ENCODE results near the gene SH3RF3. TPM values are rescaled to one million over a fixed set of nuclear protein-coding genes. Genes with fewer than 3 reads are reported as not detected.

SH3RF3 gene
- total RNA-seq, 4 donors from 2014 or later, result 2.8 to 5.7 (median 3.0) TPM

DNA sequence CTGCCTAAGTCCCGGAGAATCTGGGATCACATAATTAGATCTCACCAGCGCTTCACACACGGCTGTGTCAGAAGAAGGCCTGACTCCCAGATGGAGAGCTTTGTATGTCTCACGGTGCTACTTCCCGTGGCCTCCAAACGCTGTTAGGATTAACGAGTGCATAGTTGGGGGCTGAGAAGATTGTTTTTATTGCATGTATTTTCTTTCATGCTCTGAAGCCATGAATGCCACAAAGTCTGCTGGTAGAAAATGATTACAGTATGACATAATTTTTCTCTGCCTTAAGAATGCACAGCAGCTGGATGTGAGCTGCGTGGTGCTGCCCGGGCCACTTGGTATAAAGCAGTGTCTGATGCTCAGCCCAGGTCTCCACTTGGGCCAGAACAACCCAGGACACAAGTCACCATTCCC lies 318.3 kb downstream of the SH3RF3 start:
- no peak for DNase-seq
- H3K36me3 ChIP-seq, result no peaks in the 10 kb centered on the region
- intact Hi-C loops (cut with DNase I; ENCODE audit: low total_unique reads), result loop anchor here (5.0 kb wide), 1 partner anchor 275 kb away; no protein-coding TSS in a partner anchor
- in situ Hi-C loops (cut with MboI; ENCODE audit: low sequenced_read_pairs in 4 of 4), result no loop called here
- no peaks in the 10 kb centered on the region for H3K9me3 ChIP-seq
- no peak overlapping the region for H3K4me3 ChIP-seq
- no peaks in the 10 kb centered on the region for H3K27me3 ChIP-seq
- TF ChIP-seq CTCF (IDR thresholded peaks at IDR 0.05 in 4 of 5, conservative IDR thresholded peaks at IDR 0.05 in 1 of 5) (no peak), POLR2A (IDR thresholded peaks at IDR 0.05) (no peak)
- peak overlapping the region in 1 of 4 donors; percentile 38 for H3K27ac ChIP-seq
- no peak for ATAC-seq
- H3K4me1 ChIP-seq, result peaks cover 37 to 52% of the 10 kb centered on the region in 2 donors

DNA sequence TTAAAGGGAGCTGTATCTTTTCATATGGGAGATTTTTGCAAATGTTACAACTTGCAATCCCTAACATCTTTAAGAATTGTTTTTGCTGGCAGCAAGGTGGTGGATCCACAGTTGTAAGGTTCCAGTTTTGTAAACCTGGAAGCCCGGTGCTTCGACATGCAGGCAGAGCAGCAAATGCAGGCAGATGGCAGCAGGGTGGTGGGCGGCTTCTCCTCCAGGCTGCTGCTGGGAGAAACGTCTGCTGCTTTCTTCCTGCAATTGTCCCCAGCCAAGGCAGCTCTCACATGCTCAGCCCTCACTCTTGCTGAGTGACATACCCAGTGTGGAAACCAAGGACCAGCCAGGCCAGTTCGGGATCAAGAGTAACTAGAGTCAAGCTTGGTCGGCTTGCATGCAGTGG lies 318.8 kb downstream of the SH3RF3 start:
- TF ChIP-seq POLR2A (IDR thresholded peaks at IDR 0.05) (no peak), CTCF (IDR thresholded peaks at IDR 0.05 in 4 of 5, conservative IDR thresholded peaks at IDR 0.05 in 1 of 5) (no peak)
- H3K27ac ChIP-seq, result no peak overlapping the region
- in situ Hi-C loops (cut with MboI; ENCODE audit: low sequenced_read_pairs in 4 of 4) (no loop called here), intact Hi-C loops (cut with DNase I; ENCODE audit: low total_unique reads) (loop anchor here (5.0 kb wide), 1 partner anchor 275 kb away; no protein-coding TSS in a partner anchor)
- H3K36me3 ChIP-seq, result no peaks in the 10 kb centered on the region
- H3K9me3 ChIP-seq, result no peaks in the 10 kb centered on the region
- ATAC-seq, result no peak
- H3K4me3 ChIP-seq, result no peak overlapping the region
- H3K4me1 ChIP-seq, result peaks cover 40 to 54% of the 10 kb centered on the region in 2 donors
- no peak for DNase-seq
- H3K27me3 ChIP-seq, result no peaks in the 10 kb centered on the region

DNA sequence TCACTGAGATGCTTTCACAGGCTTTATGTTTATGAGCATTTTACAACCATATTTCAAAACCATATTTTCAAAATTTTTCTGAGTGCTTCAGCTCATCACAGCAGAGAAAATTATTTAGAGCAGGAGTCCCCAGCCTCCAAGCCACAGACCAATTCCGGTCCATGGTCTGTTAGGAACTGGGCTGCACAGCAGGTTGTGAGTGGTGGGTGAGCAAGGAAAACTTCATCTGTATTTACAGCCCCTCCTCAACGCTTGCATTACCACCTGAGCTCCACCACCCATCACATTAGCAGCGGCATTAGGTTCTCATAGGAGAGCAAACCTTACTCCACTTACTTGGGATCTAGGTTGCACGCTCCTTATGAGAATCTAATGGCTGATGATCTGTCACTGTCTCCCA lies 319.2 kb downstream of the SH3RF3 start:
- no peak overlapping the region for H3K27ac ChIP-seq
- peaks cover 40 to 54% of the 10 kb centered on the region in 2 donors for H3K4me1 ChIP-seq
- TF ChIP-seq POLR2A (IDR thresholded peaks at IDR 0.05) (no peak), CTCF (IDR thresholded peaks at IDR 0.05 in 4 of 5, conservative IDR thresholded peaks at IDR 0.05 in 1 of 5) (no peak)
- no peaks in the 10 kb centered on the region for H3K36me3 ChIP-seq
- DNase-seq, result no peak
- no peaks in the 10 kb centered on the region for H3K9me3 ChIP-seq
- H3K27me3 ChIP-seq, result no peaks in the 10 kb centered on the region
- intact Hi-C loops (cut with DNase I; ENCODE audit: low total_unique reads) (loop anchor here (5.0 kb wide), 1 partner anchor 276 kb away; no protein-coding TSS in a partner anchor), in situ Hi-C loops (cut with MboI; ENCODE audit: low sequenced_read_pairs in 4 of 4) (no loop called here)
- no peak for ATAC-seq
- H3K4me3 ChIP-seq, result no peak overlapping the region

DNA sequence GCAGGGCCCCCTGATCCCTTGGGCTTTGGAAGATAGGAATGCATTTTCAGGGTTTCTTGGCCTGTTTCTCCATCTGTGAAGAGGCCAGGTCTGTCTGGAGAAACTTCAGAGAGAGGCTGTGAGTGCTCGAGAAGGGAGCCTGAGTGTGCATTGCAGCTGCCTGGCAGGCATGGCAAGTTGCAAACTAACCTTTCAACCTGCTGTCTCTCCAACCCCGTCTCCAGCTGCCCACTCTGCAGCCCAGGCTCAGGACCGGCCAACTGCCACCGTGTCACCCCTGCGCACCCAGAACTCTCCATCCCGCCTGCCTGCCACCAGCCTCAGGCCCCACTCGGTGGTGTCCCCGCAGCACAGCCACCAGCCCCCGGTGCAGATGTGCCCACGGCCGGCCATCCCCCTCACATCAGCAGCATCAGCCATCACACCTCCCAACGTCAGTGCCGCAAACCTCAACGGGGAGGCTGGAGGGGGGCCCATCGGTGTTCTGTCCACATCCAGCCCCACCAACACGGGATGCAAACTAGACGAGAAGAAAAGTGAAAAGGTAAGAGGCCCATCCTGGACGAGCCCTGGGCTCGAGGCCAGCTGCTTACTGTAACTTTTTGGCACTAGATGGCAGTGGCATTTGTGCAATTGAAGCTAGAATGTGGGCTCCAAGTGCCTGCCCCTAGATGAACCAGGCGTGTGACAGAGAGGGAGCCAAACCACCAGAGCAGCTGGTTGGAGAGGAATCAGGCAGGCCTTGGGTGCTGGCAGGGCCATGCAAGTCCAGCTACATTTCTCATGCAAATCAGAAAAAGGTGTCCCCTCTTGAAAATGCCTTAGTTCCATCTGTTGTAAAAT lies 320.2 kb downstream of the SH3RF3 start:
- TF ChIP-seq POLR2A (IDR thresholded peaks at IDR 0.05) (no peak), CTCF (IDR thresholded peaks at IDR 0.05 in 4 of 5, conservative IDR thresholded peaks at IDR 0.05 in 1 of 5) (no peak)
- in situ Hi-C loops (cut with MboI; ENCODE audit: low sequenced_read_pairs in 4 of 4), result no loop called here
- DNase-seq, result peak; percentile 83 to 90
- Histone ChIP-seq H3K27me3 (no peaks in the 10 kb centered on the region), H3K9me3 (no peaks in the 10 kb centered on the region), H3K36me3 (no peaks in the 10 kb centered on the region), H3K27ac (peak overlapping the region; percentile 72 to 88 (median 76)), H3K4me1 (peaks cover 40 to 54% of the 10 kb centered on the region in 2 donors), H3K4me3 (no peak overlapping the region)
- peak; percentile 88 to 89 for ATAC-seq
- intact Hi-C loops (cut with DNase I; ENCODE audit: low total_unique reads), result loop anchor here (5.0 kb wide), 1 partner anchor 277 kb away; no protein-coding TSS in a partner anchor
